ENCODE data around the gene IL18BP. TPM values are rescaled to one million over a fixed set of nuclear protein-coding genes. Genes with fewer than 3 reads are reported as not detected.

The IL18BP gene
- total RNA-seq, 1 donor from 2014 or later: 22.8 TPM

DNA sequence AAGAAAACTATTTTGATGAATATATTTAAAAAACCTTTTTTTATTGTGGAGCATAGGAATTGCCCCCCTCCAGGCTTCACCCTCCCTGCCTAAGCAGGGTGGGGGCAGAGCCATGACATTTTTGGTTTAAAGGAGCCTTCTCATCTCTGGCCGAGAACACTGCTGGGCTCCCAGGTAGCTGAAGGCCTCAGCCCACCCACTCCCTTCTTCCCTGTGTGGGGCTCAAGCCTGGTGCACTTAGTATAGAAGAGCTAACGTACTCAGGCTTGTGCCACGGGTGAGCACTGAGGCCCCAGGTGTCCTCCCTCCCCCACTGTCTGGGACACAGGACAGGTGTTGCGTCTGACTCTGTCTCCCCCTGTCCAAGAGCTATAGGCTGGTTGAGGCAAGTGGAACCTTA lies 2.2 kb upstream of the IL18BP start:
- intact Hi-C loops (cut with micrococcal nuclease): no loop called here

DNA sequence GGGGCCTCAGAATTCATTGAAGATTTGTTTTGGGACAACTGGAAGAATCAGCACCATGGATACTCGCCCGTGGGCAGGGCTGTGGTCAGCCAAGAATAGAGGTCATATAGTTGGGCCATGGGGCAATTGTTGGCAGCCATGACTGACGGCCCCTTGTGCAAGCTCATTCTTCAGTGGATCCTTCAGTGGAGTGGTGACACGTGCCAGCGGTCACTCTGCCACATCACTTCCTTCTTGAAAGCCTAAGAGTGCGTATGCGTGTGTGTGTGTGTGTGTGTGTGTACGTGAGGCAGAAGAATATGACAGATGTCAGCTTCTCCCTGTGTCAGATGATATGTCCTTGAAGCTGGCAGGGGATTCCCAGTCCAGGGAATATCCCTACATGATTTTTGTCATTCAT lies 1.8 kb upstream of the IL18BP start:
- intact Hi-C loops (cut with micrococcal nuclease): no loop called here

- intact Hi-C loops (cut with micrococcal nuclease): no loop called here
Observed at GRCh38 chr11:71997594-71997993, 1.1 kb upstream of the IL18BP start.

DNA sequence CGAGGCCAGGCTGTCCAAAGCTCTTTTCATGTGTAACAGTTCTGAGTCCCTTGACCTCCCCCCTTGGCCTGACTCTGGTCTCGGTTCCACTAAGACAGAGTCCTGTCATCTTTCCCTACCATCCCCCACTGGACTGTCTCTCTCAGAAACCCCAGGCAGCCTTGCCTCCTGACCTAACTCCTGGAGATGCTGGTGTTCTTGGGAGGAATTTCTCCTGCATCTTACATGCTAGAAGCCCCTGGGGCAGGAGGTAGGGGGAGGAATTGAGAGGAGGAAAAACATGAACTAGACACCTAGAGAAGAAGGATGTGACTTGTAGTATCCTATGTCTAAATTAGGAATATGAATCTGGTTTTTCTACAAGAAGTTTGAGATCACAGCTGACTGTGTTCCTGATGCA lies 648 bp upstream of the IL18BP start:
- intact Hi-C loops (cut with micrococcal nuclease): loop anchor here (1.0 kb wide), 1 partner anchor 146 kb away; no protein-coding TSS in a partner anchor

DNA sequence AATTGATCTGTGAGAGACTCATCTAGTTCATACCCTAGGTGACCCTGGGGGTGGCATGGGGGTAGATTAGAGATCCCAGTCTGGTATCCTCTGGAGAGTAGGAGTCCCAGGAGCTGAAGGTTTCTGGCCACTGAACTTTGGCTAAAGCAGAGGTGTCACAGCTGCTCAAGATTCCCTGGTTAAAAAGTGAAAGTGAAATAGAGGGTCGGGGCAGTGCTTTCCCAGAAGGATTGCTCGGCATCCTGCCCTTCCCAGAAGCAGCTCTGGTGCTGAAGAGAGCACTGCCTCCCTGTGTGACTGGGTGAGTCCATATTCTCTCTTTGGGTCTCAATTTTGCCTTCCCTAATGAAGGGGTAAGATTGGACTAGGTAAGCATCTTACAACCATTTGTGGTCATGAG lies 653 bp downstream of the IL18BP start:
- intact Hi-C loops (cut with micrococcal nuclease): no loop called here

GRCh38 chr11:71999798-72000197 lies 1.1 kb downstream of the IL18BP start:
- intact Hi-C loops (cut with micrococcal nuclease): no loop called here

DNA sequence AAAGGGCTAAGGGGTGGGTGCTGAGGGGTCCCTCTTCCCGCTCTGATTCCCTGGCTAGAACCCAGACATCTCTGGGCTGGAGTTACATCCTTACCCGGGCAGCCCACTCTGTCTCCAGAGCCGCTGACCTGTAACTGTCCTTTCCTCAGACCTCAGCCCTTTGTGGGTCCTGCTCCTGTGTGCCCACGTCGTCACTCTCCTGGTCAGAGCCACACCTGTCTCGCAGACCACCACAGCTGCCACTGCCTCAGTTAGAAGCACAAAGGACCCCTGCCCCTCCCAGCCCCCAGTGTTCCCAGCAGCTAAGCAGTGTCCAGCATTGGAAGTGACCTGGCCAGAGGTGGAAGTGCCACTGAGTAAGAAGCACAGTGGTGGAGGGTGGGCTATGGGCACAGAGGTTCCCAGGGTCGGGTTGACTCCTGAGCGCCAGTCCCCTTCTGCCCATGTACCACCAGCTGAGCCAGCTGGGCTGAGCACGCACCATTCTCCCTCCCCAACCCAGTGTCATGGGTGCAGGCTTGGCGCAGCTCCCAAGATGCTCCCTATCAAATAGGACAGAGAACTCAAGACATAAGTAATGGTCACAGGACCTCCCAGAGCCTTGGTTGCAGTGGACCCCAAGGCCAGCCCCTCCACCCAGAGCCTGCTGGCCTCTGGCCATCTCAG lies 1.6 kb downstream of the IL18BP start:
- intact Hi-C loops (cut with micrococcal nuclease): no loop called here

GRCh38 chr11:72001285-72001684 lies 2.6 kb downstream of the IL18BP start:
- intact Hi-C loops (cut with micrococcal nuclease): no loop called here

- intact Hi-C loops (cut with micrococcal nuclease): no loop called here
Observed at GRCh38 chr11:72001834-72002591, 3.3 kb downstream of the IL18BP start.

DNA sequence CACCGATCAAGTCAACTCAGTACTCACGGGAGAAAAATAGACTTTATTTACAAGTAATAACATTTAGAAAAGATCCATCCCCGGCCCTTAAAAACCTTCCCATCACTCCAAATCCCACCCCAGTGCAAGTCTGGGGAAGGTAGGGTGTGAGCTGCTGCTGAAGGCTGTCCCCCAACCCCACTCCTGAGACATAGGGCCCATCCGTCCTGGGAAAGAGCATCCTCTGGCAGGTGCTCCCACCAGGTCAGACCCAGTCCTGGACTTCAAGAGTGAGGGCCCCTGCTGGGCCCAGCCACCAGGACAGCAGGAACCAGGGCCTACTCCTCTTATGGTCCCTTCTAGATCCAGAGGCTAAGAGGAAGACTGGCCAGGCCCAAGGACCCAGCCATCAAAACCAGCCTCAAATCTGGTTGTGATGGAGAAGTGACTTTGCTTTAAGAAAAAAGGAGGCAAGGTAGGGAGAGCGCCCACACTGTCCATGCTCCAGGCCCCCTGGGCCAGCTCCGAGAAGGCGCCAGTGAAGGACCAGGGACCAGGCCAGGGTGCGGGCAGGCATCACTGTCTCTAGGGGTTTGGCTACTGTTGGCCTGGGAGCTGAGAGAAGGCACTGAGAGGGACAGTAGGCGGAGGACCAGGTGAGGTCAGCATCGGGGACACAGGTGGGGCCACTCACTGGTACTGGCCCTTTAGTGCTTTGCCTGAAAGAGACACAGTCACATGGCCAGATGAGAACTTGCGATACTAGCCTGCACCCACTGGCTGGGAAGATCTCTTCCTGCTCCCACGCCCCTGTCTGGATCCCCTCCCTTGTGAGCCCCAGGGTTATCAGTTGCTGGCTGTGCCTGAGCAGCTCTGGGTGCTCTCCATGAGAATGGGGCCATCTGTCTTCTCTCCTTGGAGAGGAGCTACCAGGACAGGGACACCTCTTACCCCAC lies 4.4 kb downstream of the IL18BP start:
- intact Hi-C loops (cut with micrococcal nuclease): no loop called here

- intact Hi-C loops (cut with micrococcal nuclease): no loop called here
Observed at GRCh38 chr11:72003776-72004171, 5.1 kb downstream of the IL18BP start.

DNA sequence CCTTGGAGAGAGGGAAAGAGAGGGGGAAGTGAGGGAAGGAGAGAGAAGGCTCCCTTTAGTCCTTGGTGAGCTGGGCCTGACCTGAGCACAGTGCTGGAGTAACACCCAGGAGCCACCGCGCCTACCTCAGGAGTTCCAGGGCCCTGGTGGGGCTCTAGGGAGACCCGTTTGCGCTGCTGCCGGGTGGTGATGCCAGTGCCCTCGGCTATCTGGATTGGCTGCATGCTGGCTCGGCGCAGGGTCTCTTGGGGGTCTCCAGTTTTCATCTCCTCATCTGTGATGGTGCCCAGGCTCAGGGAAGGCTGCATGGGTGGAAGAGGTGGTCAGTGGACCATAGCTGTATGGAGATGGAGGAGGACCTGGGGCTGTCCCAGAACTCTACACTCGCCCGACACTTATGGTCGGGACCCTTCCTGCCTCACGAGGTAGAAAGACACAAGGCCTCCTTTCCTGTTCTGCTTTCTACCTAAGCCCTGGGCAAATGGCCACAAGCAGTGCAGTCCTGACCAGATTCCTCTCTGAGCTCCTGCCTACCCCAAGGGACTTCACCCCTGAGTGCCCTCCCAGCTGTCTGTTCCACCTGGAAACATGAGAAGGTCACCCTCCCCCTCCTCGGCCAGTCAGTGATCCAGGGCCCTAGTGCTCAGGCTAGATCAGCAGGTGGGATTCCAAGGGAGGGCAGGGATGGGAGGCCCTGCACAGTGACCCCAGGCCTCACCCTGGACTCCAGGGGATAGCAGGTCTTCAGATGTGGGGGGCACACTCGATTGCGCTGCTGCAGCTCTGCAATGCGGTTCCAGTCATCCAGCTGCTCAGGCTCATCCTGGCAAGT lies 6.0 kb downstream of the IL18BP start:
- intact Hi-C loops (cut with micrococcal nuclease): no loop called here

GRCh38 chr11:72005347-72006260 lies 6.9 kb downstream of the IL18BP start:
- intact Hi-C loops (cut with micrococcal nuclease): no loop called here

DNA sequence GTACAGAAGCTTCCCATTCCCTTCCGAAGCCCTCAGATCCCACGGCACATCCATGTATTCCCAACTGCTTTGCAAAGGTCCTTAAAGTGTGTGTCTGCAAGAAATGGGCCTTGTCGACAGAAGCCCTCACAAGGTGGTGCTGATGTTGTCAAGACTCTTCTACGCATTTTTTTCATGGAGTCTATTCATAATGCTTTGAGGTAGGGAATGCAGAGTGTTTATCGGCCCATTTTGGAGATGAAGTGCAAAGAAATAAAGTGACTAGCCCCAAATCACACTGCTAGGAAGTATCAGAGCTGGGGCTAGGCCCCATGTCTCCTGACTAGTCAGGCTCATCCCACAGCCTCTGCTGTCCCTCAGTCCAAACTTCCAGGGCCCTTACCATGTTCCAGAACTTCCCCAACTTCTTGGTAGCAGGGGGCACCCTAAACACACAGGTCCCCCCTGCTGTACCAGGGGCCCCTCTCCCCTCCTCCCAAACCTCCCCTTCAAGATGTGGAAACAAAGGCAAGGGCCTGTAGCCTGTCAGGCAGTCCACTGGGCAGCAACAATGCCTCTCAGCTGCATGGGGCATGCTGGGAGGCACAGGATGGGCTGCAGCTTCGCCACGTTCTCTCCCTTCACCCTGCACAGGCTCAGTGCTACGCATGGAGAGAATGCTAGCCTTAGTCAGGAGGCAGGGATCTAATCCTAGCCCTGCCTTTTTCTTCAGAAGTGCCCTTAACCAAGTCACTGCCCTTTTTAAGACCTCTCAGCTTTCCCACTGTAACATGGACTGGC lies 7.8 kb downstream of the IL18BP start:
- intact Hi-C loops (cut with micrococcal nuclease): no loop called here

- intact Hi-C loops (cut with micrococcal nuclease): no loop called here
Observed at GRCh38 chr11:72007089-72007476, 8.4 kb downstream of the IL18BP start.

DNA sequence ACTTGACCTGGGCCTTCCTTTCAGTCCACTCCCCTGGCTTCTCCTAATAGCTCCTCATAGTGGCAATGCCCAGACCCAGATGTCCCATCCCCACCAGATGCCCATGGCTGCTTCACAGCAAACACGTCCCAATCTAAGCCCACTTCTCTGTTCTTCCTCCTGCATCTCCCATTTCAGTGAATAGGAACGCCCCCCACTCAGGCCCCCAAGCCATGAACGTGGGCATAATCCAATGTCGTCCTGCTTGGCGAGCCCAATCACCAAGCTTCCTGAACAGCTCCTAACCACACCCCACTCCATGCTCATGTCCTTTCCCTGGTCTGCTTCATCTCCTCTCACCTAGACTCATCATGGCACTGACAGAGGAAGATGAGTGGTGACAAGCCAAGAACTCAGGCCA lies 8.9 kb downstream of the IL18BP start:
- intact Hi-C loops (cut with micrococcal nuclease): no loop called here

GRCh38 chr11:72008728-72009127 lies 10.0 kb downstream of the IL18BP start:
- intact Hi-C loops (cut with micrococcal nuclease): no loop called here

DNA sequence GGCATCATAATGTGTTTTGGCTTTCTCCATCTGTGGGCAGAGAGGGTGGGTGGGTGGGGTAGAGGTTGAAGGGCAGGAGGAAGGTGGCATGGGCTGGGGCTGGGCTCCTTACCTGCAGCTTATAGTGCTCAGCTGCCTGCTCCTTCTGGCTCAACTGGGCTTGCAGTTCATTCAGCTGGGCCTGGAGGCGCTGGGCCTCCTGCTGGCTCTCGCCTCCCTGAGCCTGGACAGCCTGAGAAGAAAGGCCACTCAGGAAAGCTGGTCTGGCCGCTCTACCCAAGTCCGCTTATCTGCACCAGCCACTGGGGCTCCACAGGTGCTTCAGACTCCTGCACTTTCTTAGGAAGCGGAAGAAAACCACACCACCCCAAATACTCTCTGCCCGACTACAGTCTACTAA lies 10.4 kb downstream of the IL18BP start:
- intact Hi-C loops (cut with micrococcal nuclease): no loop called here

DNA sequence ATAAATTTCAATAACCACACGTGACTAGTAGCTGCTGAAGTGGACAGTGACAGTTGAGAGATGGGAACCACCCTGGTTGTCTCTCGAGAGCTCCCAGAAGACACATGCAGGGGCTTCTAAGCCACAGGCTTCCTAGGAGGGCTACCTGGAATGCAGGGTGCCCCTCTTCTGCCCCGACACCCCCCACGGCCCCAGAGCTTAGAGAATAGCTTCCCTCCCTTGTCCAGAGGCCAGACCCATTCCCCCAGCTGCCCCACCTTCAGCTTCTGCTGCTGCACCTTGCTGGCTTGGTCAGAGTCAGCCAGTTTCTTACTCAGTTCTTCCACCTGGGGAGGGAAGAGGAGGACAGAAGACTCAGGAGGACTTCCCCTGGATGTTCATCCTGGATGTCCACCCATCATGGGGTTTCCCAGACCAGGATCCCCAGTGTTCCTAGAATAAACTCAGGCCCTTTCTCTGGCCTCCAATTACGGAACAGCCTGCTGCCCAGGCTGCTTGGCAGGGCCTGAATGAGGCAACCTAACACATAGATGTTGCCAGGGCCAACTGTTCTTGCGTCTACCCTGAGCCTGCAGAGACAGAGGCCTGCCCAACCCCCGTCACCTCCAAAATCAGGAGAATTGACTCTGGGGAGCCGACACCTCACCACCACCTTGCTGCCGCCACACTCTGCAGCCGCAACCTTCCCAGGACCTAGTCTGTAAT lies 12.0 kb downstream of the IL18BP start:
- intact Hi-C loops (cut with micrococcal nuclease): no loop called here
